ENCODE results near the gene CEP152. TPM values are rescaled to one million over a fixed set of nuclear protein-coding genes. Genes with fewer than 3 reads are reported as not detected.

CEP152 gene
- total RNA-seq, 1 experiment from 2014 or later, result 31.6 TPM

GRCh38 chr15:48774484-48774883 lies 36.4 kb downstream of the CEP152 start:
- Histone ChIP-seq H3K27me3 (replicated peaks; ENCODE audit: insufficient read depth, low read depth, low read length, poor library complexity) (no peaks in the 10 kb centered on the region), H3K4me3 (ENCODE audit: low read depth, low read length, poor library complexity, severe bottlenecking) (no peak overlapping the region), H3K4me1 (ENCODE audit: insufficient read depth, low read length, poor library complexity, severe bottlenecking) (peaks cover 23% of the 10 kb centered on the region), H3K36me3 (ENCODE audit: insufficient read depth, low read length, poor library complexity, severe bottlenecking) (peaks cover 25% of the 10 kb centered on the region), H3K27ac (ENCODE audit: low read depth, low read length, poor library complexity, severe bottlenecking) (no peak overlapping the region), H3K9me3 (ENCODE audit: low read depth, low read length, poor library complexity, severe bottlenecking) (no peaks in the 10 kb centered on the region)
- intact Hi-C loops (cut with micrococcal nuclease; ENCODE audit: unreplicated experiment), result no loop called here
- no peak for DNase-seq (ENCODE audit: low spot score)
- no TSS peak for BruUV-seq (replicated peaks)
- ChIA-PET CTCF (no interaction called here), POLR2A (ENCODE audit: low non-redundant PET) (no interaction called here)
- TF ChIP-seq EZH2 (IDR thresholded peaks at IDR 0.05; ENCODE audit: borderline replicate concordance, low read depth, low read length, poor library complexity, severe bottlenecking) (no peak), CTCF (conservative IDR thresholded peaks at IDR 0.05; ENCODE audit: low read depth, low read length) (no peak)

- H3K27me3 ChIP-seq (replicated peaks; ENCODE audit: insufficient read depth, low read depth, low read length, poor library complexity), result no peaks in the 10 kb centered on the region
- no peak for TF ChIP-seq EZH2 (IDR thresholded peaks at IDR 0.05; ENCODE audit: borderline replicate concordance, low read depth, low read length, poor library complexity, severe bottlenecking)
- no peak for TF ChIP-seq CTCF (conservative IDR thresholded peaks at IDR 0.05; ENCODE audit: low read depth, low read length)
- BruUV-seq (replicated peaks), result no TSS peak
- CTCF ChIA-PET, result no interaction called here
- H3K27ac ChIP-seq (ENCODE audit: low read depth, low read length, poor library complexity, severe bottlenecking), result no peak overlapping the region
- no peak overlapping the region for H3K4me3 ChIP-seq (ENCODE audit: low read depth, low read length, poor library complexity, severe bottlenecking)
- intact Hi-C loops (cut with micrococcal nuclease; ENCODE audit: unreplicated experiment), result no loop called here
- H3K36me3 ChIP-seq (ENCODE audit: insufficient read depth, low read length, poor library complexity, severe bottlenecking), result peaks cover 56% of the 10 kb centered on the region
- no peaks in the 10 kb centered on the region for H3K9me3 ChIP-seq (ENCODE audit: low read depth, low read length, poor library complexity, severe bottlenecking)
- no peak for DNase-seq (ENCODE audit: low spot score)
- H3K4me1 ChIP-seq (ENCODE audit: insufficient read depth, low read length, poor library complexity, severe bottlenecking), result peaks cover 4% of the 10 kb centered on the region
- POLR2A ChIA-PET (ENCODE audit: low non-redundant PET), result no interaction called here
Observed at GRCh38 chr15:48766196-48766595, 44.7 kb downstream of the CEP152 start.

GRCh38 chr15:48765022-48765421 lies 45.8 kb downstream of the CEP152 start:
- no peak for TF ChIP-seq CTCF (conservative IDR thresholded peaks at IDR 0.05; ENCODE audit: low read depth, low read length)
- no peak for TF ChIP-seq EZH2 (IDR thresholded peaks at IDR 0.05; ENCODE audit: borderline replicate concordance, low read depth, low read length, poor library complexity, severe bottlenecking)
- Histone ChIP-seq H3K9me3 (ENCODE audit: low read depth, low read length, poor library complexity, severe bottlenecking) (no peaks in the 10 kb centered on the region), H3K27ac (ENCODE audit: low read depth, low read length, poor library complexity, severe bottlenecking) (no peak overlapping the region), H3K4me3 (ENCODE audit: low read depth, low read length, poor library complexity, severe bottlenecking) (no peak overlapping the region), H3K27me3 (replicated peaks; ENCODE audit: insufficient read depth, low read depth, low read length, poor library complexity) (no peaks in the 10 kb centered on the region), H3K36me3 (ENCODE audit: insufficient read depth, low read length, poor library complexity, severe bottlenecking) (peaks cover 58% of the 10 kb centered on the region), H3K4me1 (ENCODE audit: insufficient read depth, low read length, poor library complexity, severe bottlenecking) (no peaks in the 10 kb centered on the region)
- CTCF ChIA-PET, result interaction anchor here (0.6 kb wide), 1 partner anchor 97 kb away, joined by 5 read pairs; no protein-coding TSS in a partner anchor
- intact Hi-C loops (cut with micrococcal nuclease; ENCODE audit: unreplicated experiment), result no loop called here
- POLR2A ChIA-PET (ENCODE audit: low non-redundant PET), result no interaction called here
- no TSS peak for BruUV-seq (replicated peaks)
- no peak for DNase-seq (ENCODE audit: low spot score)
